GM12874 (cell line): ENCODE measurements around the gene C19orf12.

Source experiments
- CTCF ChIP-seq: IDR thresholded peaks from 2 replicates; pipeline ENCODE4 v1.5.1; 2011; ENCODE audit warnings: low read depth, mild to moderate bottlenecking, control low read depth, low read length, moderate library complexity; ENCODE audit not compliant: insufficient read depth

The C19orf12 gene

GRCh38 chr19:29727906-29728305 lies 12.8 kb upstream of the C19orf12 start:
- no peak for TF ChIP-seq CTCF

- no peak for TF ChIP-seq CTCF
Observed at GRCh38 chr19:29724746-29725145, 9.7 kb upstream of the C19orf12 start.

GRCh38 chr19:29724102-29724641 lies 9.1 kb upstream of the C19orf12 start:
- no peak for TF ChIP-seq CTCF

- no peak for TF ChIP-seq CTCF
Observed at GRCh38 chr19:29717051-29717450, 2.0 kb upstream of the C19orf12 start.

- TF ChIP-seq CTCF = no peak
Observed at GRCh38 chr19:29715701-29716581, 880 bp upstream of the C19orf12 start.

GRCh38 chr19:29714371-29714952 lies 599 bp downstream of the C19orf12 start:
- TF ChIP-seq CTCF = no peak

- no peak for TF ChIP-seq CTCF
Observed at GRCh38 chr19:29712744-29713516, 2.1 kb downstream of the C19orf12 start.
